Mesenteric fat pad (tissue), 1 donor: ENCODE measurements around the gene TXNDC15. TPM values are rescaled to one million over a fixed set of nuclear protein-coding genes. Genes with fewer than 3 reads are reported as not detected.
"Not testable (repeated sequence)": the region's sequence is repeated elsewhere in the genome, so short reads cannot be mapped to it uniquely, and the experiment has no call there.

ENCODE experiments used
- DNase-seq: peaks from one replicate; pipeline ENCODE4 v3.0.0-alpha.2; 2020; ENCODE audit warnings: low spot score
- total RNA-seq: library from RNA; stranded (reverse); fragmentation: NEBNext Ultra II Directional; extraction: Animal tissue kit (Norgen Biotek cat#: 25700); gene quantifications from one replicate; pipeline ENCODE4 v1.2.1, GENCODE V29; 2021
- donor health status: DM: yes; HTN: yes; CAD: no.

The TXNDC15 gene
- total RNA-seq, 1 donor from 2014 or later, result 50.1 TPM

DNA sequence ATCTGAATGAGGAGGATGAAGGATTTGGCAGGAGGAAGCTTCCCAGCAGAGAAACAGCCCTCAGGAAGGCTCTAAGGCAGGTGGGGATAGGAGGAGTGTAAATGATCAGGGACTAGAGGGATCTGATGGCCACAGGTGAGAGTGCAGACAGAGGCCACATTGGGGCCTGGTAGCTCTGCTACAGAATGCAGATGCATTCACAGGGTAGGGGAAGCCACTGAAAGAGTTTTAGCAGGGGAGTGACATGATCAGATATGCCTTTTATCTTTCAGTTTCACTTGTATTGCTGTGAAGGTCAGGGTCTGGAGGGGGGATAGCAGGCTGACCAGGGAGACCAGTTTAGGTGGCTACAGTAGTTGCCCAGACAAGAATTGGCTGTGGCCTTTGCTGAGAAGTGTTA, 3.0 kb downstream of the TXNDC15 start:
- DNase-seq, result no peak

DNA sequence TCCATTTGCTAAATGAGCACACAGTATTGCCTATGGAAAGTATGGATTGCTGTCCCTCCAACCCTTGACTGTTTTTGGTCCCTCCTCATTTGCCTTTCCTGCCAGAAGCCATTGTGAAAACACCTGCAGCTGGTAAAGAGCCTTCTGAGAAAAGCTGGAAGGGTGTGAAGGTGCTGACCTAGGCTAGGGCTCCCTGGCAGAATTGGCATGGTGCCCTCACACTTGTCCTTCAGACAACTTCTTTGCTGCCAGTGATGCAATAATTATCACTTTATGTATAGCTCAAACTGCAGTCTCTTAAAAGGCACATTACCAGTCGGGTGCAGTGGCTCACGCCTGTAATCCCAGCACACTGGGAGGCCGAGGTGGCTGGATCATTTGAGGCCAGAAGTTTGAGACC, 4.2 kb downstream of the TXNDC15 start:
- no peak for DNase-seq

DNA sequence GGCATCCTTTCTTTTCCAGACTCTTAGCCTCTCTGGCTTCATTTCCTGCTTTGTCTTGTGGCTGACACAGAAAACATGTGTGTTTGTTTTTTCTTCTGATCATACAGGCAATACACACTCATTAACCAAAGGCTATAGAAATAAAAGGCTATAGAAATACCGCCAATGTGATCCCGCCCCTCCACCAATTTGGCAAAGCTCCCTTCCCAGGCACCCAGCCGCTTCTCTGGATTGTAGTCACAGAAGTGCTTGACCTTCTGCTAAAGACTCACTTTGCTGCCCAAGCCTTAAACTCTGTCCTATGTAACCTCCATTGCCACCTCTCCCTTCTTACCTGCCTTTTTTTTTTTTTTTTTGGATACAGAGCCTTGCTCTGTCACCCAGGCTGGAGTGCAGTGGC, 5.3 kb downstream of the TXNDC15 start:
- peak; percentile 45 for DNase-seq

DNA sequence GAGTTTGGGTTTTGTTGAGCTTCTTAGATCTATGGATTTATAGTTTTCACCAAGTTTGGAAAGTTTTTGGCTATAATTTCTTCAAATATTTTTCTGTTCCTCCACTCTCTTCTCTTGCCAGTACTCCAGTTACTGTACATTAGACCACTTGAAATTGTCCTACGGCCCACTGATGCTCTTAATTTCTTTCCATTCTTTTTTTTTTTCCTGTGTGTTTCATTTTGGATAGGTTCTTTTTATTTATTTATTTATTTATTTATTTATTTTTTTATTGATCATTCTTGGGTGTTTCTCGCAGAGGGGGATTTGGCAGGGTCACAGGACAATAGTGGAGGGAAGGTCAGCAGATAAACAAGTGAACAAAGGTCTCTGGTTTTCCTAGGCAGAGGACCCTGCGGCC, 6.8 kb downstream of the TXNDC15 start:
- DNase-seq, result not testable (repeated sequence)

DNA sequence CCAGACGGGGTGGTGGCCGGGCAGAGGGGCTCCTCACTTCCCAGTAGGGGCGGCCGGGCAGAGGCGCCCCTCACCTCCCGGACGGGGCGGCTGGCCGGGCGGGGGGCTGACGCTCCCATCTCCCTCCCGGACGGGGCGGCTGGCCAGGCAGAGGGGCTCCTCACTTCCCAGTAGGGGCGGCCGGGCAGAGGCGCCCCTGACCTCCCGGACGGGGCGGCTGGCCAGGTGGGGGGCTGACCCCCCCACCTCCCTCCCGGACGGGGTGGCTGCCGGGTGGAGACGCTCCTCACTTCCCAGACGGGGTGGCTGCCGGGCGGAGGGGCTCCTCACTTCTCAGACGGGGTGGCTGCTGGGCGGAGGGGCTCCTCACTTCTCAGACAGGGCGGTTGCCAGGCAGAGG, 7.5 kb downstream of the TXNDC15 start:
- not testable (repeated sequence) for DNase-seq

DNA sequence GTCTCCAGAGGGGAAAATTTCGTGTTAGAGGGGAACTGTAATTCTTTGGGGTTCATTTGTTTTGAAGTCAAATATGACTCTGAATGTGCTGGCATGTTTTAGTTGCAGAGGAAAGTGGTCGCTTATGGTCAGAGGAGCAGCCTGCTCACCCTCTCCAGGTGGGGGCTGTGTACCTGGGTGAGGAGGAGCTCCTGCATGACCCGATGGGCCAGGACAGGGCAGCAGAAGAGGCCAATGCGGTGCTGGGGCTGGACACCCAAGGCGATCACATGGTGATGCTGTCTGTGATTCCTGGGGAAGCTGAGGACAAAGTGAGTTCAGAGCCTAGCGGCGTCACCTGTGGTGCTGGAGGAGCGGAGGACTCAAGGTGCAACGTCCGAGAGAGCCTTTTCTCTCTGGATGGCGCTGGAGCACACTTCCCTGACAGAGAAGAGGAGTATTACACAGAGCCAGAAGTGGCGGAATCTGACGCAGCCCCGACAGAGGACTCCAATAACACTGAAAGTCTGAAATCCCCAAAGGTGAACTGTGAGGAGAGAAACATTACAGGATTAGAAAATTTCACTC, 13.5 kb downstream of the TXNDC15 start:
- DNase-seq, result no peak

DNA sequence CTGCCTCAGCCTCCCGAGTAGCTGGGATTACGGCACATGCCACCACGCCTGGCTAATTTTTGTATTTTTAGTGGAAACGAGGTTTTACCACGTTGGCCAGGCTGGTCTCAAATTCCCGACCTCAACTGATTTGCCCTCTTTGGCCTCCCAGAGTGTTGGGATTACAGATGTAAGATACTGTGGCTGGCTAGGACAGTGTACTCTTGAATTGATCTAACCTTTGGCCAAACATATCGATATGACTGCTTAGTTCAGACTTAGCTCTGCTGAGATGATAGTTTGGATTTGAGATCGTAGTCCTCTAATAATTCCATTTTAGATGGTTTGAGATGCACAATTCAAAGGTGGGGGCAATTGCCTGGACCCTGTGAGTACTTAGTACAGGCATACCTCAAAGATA, 15.2 kb downstream of the TXNDC15 start:
- DNase-seq, result no peak

DNA sequence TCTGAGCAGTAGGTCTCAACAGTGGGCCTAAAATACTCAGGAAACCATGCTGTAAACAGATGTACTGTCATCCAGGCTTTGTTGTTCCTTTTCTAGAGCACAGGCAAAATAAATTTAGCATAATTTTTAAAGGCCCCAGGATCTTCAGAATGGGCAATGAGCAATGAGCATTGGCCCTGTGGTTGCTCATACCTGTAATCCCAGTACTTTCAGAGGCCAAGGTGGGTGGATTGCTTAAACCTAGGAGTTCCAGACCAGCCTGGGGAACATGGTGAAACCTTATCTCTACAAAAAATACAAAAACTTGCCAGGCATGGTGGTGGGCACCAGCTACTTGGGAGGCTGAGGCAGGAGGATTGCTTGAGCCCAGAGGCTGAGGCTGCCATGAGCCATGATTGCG, 17.3 kb downstream of the TXNDC15 start:
- DNase-seq, result peak; percentile 59

DNA sequence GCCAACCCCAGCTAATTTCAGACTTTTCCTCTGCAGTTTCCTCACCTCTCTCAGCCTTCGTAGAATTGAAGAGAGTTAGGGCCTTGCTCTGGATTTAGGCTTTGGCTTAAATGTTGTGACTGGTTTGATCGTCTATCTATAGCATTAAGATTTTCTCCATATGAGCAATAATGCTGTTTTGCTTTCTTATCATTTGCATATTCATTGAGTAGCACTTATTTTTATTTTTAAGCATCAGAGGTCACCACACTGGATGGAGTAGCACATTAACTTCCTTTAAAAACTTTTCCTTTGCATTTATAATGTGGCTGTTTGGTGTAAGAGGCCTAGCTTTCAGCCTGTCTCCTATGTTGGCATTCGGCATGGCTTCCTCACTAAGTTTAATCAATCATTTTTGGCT, 18.1 kb downstream of the TXNDC15 start:
- DNase-seq, result no peak

DNA sequence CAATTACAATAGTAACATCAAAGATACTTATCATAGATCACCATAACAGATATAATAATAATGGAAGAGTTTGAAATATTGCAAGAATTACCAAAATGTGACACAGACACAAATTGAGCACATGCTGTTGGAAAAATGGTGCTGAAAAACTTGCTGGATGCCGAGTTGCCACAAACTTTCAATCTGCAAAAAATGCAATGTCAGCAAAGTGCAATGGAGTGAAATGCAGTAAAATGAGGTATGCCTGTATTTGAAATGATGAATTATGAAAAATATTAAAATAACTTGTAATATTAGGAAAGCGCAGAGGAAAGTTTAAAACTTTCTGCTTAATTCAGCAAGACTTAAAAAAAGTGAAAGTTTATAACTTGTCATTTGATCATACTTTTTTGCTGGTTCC, 18.8 kb downstream of the TXNDC15 start:
- no peak for DNase-seq

DNA sequence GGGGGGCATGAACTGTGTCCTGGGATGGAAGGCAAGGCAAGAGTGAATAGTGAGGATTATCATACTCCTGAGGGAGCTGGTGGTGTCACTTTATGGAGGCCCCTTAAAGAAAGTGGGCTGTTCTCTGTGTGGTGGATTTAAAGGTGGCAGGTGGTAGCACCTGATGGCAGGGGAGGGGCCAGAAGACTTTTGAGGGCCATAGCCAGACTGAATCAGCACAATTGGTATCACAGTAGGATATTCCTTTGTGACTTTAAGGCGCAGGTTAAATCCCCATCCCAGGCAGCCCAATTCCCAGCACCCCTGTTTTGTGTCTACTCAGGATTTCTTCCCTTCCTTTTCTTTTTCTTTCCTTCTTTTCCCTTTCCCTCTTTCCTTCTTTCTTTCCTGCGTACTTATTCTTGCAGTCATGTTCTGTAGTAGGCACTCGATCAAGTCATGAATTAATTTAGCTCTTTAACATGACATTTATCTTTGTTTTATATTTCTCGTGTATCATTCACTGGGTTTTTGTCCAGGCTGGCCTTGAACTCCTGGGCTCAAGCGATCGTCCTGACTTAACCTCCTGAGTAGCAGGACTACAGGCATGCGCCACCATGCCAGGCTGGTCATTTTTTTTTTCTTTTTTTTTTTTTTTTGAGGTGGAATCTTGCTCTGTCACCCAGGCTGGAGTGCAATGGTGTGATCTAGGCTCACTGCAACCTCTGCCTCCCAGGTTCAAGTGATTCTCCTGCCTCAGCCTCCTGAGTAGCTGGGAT, 19.8 kb downstream of the TXNDC15 start:
- no peak for DNase-seq

DNA sequence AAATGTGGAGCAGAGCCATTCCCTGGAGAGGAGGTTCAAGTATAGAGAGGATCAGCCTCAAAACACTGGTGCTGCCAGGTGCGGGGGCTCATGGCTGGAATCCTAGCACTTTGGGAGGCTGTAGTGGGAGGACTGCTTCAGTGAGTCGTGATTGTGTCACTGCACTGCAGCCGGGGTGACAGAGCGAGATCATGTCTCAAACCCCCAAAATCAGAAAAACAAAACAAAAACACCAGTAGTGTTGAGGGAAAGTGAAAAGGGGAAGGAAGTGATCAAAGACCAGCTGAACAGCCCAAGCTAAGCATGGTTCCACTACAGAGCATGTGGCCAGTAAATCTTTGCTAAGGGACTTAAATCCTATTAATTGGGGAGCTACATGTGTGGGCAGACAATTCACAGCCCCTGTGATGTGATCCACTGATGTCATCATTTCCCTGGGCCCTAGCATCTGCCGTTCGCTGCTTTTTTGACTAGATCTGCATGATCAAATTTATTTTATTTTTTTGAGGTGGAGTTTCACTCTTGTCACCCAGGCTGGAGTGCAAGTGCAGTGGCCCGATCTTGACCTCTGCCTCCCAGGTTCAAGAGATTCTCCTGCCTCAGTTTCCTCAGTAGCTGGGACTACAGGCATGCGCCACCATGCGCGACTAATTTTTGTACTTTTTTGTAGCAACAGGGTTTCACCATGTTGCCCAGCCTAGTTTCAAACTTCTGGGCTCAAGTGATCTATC, 28.1 kb downstream of the TXNDC15 start:
- no peak for DNase-seq

DNA sequence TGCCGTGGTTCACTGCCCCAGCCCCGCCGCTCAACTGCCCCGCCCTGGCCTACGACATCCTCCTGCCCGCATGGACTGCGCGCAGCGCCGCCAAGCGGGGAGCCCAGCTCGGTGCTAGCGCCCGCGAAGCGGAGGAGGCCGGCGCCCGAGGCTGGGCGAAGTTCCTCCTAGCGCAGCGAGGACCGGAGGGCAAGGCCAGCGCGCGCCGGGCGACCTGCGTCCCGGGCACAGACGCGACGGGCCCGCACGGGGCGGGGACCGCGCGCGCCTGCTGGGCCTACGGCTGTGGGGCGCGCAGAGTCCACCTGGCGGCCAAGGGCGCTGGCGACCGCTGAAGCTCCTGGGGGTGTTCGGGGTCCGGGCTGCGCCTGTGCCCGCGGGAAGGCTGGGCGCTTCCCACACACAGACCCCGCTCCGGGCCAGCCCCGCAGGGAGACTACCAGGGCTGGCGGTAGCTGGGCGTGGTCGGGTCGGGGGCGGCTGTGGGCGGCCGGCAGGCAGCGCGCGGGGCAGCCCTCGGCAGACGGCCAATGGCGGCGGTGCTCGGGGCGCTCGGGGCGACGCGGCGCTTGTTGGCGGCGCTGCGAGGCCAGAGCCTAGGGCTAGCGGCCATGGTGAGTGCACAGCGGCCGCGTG, 30.6 kb downstream of the TXNDC15 start, which contains the start of gene PCBD2:
Gene PCBD2 (plus strand): TSS at position 522 of the 636 bp plus-strand sequence. CDS start 9 bp downstream, at position 531.
- DNase-seq, result peak; percentile 98

DNA sequence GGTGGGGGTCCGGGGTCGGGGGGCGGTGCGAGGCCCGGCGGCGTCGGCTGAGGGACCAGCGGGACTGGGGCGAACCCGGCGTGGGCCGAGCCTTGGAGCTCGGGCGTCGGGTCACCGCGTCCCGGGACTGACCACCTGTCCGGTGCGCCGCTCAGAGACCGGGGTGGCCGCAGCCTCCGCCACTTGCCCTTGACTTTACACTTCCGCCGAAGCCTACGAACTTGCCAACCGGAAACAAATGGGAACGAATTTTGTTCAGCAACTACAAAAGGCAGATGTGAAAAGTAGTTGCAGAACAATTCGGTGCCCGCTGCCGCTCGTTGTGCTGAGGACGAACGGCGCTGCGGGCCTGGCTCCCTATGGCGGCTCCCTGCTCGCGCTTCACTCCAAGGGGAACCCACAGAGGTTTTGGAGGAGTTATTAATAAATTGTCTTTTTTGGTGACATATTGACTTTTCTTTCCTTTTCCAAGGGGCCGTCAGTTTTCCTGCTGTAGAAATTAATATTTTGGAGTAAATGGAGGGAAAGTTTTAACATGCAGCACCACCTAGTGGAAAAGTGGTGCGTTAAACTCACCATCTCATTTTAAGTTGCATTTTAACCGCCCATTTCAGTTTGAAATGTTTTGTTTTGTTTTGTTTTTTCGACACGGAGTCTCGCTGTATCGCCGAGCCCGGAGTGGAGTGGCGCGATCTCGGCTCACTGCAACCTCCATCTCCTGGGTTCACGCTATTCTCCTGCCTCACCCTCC, 31.2 kb downstream of the TXNDC15 start:
- DNase-seq, result peak; percentile 91

DNA sequence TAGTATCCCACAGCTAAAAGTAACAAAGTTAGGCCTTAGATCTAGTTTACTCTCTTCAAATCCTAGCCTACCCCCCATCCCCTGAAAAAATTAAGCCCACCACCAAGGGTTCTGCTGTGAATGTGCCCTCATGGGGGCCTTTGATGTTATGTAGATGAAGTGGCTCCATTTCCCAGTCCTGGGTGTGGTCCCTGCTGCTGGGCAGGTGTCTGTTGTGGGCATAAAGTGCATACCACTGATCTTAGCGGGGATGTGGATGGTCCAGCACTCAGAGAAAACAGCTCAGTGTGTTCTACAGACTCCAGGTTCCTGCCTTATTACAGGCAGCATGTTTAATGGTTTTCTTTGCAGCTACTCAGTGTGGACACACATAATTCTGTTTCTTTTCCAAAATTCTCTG, 32.6 kb downstream of the TXNDC15 start:
- DNase-seq, result no peak

DNA sequence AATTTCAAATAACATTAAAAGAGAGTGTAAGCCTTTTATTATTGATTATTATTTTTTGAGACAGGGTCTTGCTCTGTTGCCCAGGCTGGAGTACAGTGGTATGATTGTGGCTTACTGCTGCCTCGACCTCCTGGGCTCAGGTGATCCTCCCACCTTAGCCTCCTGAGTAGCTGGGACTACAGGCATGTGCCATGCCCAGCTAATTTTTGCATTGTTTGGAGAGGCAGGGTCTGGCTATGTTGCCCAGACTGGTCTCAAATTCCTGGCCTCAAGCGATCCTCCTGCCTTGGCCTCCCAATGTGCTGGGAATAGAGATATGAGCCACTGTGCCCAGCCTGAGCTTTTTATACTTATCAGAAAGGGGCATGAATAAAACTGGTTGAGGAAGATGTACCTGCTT, 36.6 kb downstream of the TXNDC15 start:
- DNase-seq, result not testable (repeated sequence)

DNA sequence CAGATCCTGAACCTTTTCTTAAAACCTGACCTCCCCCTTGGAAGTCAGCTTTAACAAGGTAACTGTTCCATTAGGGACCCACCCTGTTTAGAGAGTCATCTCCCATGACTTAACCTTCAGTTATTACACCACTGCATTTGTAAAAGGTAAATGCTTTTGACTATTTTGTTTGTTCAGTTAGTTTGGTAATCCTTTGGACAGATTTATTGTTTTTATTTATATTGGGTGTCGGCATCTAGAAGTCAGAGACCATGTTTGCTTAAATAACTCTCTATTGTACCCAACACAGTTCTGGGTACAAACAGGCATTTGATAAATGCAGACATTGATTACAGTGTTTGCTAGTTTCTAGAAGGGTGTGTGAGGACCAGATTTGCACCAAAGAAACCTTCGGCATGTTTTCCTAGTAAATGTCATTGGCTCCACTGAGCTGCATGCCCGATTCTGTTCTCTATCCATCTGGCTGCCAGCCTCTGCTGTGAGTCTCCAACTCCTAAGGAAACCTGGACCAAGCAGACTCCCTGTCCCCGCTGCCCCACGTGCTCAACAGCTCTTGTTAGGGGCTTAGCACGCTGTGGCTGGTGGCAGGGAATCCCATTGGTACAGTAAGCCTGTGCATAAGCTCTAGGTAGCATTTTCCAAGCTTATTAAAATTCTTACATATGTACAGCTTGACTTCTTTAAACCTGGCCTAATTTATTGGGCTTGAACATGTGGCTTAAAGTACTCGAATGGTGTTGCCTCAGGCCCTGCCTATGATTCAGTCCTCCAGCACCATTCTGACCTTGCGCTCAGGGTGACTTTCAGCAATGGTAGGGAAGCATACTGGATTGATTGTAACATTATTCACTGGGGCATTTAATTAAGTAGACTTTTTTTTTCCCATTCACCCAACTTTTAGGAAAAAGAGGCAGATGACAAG, 37.4 kb downstream of the TXNDC15 start:
- no peak for DNase-seq

DNA sequence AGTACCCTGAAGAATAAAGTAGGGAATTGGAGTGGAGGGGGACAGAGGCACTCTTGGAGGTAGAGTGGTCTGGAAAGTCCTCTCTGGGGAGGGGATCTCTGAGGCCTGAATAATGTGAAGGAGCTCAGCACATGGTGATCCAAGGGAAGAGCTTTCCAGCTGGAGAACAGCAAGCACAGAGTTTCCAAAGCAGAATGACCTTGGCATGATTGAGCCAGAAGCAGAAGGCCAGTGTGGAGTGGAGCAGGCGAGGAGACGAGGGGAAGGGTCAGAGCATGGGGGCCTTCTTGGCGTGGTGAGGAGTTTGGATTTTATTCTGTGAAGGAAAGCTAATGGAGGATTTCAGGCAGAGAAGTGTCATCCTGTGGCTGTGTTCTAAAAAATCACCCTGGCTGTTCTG, 39.1 kb downstream of the TXNDC15 start:
- no peak for DNase-seq

DNA sequence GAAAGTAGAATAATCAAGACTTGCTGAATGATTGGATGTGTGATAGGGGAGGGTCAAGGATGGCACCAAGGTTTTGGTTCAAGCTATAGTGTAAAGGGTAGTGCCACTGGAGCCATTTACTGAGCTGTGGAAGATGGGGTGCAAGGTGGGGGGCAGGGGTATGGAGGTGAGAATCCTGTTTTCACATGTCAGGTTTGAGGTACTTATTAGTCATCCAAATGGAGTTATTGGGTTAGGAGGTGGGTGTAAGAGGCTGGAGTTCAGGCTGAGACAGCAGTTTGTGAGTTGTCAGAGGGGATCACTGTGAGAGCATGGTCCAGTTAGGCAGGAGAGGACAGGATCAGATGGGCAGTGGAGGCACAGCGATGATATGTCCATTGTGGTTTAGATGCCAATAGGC, 39.6 kb downstream of the TXNDC15 start:
- DNase-seq, result no peak
